Kidney (tissue), 14 donors: ENCODE data around the gene BUD31. TPM values are rescaled to one million over a fixed set of nuclear protein-coding genes. Genes with fewer than 3 reads are reported as not detected.
A peak's percentile ranks its signal among the peaks of the same experiment; 100 is the strongest.

Experiments
- DNase-seq, 5 donors: peaks; one replicate each; pipeline ENCODE4 v3.0.0-alpha.2; 2013 to 2020
- FAIRE-seq: peaks from 2 replicates; lab custom pipeline; 2012; peaks lifted over from hg19 to GRCh38; lab: Jason Lieb, UNC
- H3K27ac ChIP-seq, 2 donors: one replicate each; pipeline ENCODE4 v1.7.0; 2013; ENCODE audit warnings: low read depth in 2 of 2, low read length in 2 of 2, inconsistent platforms in 1 of 2
- H3K27me3 ChIP-seq: one replicate; pipeline ENCODE4 v1.7.1; 2013; ENCODE audit warnings: low read length, inconsistent platforms; ENCODE audit not compliant: control insufficient read depth, insufficient read depth
- H3K36me3 ChIP-seq, 3 donors: one replicate each; pipeline versions ENCODE4 v1.7.0 to v1.7.1; 2013; ENCODE audit warnings: low read length in 3 of 3, control low read depth in 1 of 3, inconsistent platforms in 1 of 3; ENCODE audit not compliant: insufficient read depth in 3 of 3, control insufficient read depth in 2 of 3
- H3K4me1 ChIP-seq, 3 donors: one replicate each; pipeline versions ENCODE4 v1.7.0 to v1.7.1; 2013; ENCODE audit warnings: low read length in 3 of 3, inconsistent platforms in 1 of 3, low read depth in 1 of 3; ENCODE audit not compliant: control insufficient read depth in 2 of 3, insufficient read depth in 2 of 3
- H3K4me3 ChIP-seq, 3 donors: one replicate each; pipeline versions ENCODE4 v1.7.0 to v1.8.1; 2013; ENCODE audit warnings: low read length in 3 of 3, control low read depth in 1 of 3, inconsistent platforms in 1 of 3
- H3K9ac ChIP-seq, 3 donors: one replicate each; pipeline versions ENCODE4 v1.7.0 to v1.7.1; 2013; ENCODE audit warnings: low read length in 3 of 3, control low read depth in 1 of 3, inconsistent platforms in 1 of 3
- H3K9me3 ChIP-seq, 3 donors: one replicate each; pipeline versions ENCODE4 v1.7.0 to v1.7.1; 2013; ENCODE audit warnings: low read length in 3 of 3, control low read depth in 1 of 3, inconsistent platforms in 1 of 3; ENCODE audit not compliant: control insufficient read depth in 2 of 3, insufficient read depth in 1 of 3
- CTCF ChIP-seq: IDR thresholded peaks from 3 replicates; pipeline ENCODE4 v1.5.1; 2012; ENCODE audit warnings: mild to moderate bottlenecking, moderate library complexity, borderline replicate concordance; ENCODE audit not compliant: insufficient read depth; ENCODE audit errors: extremely low read depth
- intact Hi-C: fragments of 100-400 bp; cut with DNase I; formaldehyde crosslinking; loops from one replicate; pipeline ENCODE4 v1.11.1; 2022
- polyA plus RNA-seq: library from polyadenylated mRNA; stranded (reverse); fragments of 350-450 nt; fragmentation: Illumina TruSeq; extraction: RNeasy Lipid Tissue Mini Kit (QIAGEN cat#74804); gene quantifications from one replicate; pipeline ENCODE4 v1.2.3, GENCODE V29; 2014; ENCODE audit warnings: low read depth, low replicate concordance; ENCODE audit not compliant: insufficient read depth
- total RNA-seq: library from RNA; stranded (reverse); fragmentation: NEBNext Ultra II Directional; extraction: Animal tissue kit (Norgen Biotek cat#: 25700); gene quantifications from one replicate; pipeline ENCODE4 v1.2.1, GENCODE V29; 2021
- donor health status: control.
- donor health status: control.
- donor health status: control.
- donor health status: control.
- donor health status: control.
- donor health status: DM: yes; HTN: yes; CAD: no.
- donor health status: Normal renal cell carcinoma (clear cell type).

Gene BUD31
- total and polyA plus RNA-seq, 2 donors from 2014 or later: 79.0 to 141 TPM

- no peak overlapping the region for H3K9ac ChIP-seq
- FAIRE-seq: no peak
Measured at GRCh38 chr7:99371376-99371920, 37.3 kb upstream of the BUD31 start.

GRCh38 chr7:99372275-99373090, 36.3 kb upstream of the BUD31 start:
- Histone ChIP-seq H3K4me3 (peak overlapping the region; percentile 10 to 19 (median 11)), H3K36me3 (no peaks in the 10 kb centered on the region), H3K9ac (no peak overlapping the region), H3K27me3 (no peaks in the 10 kb centered on the region), H3K4me1 (peaks cover 0 to 10% (median 0%) of the 10 kb centered on the region in 3 donors), H3K9me3 (no peaks in the 10 kb centered on the region), H3K27ac (peak overlapping the region; percentile 20 to 51)
- DNase-seq (peak; percentile 77 to 93 (median 81)), FAIRE-seq (no peak)
- intact Hi-C loops: no loop called here
- no peak for TF ChIP-seq CTCF

More at GRCh38 chr7:99371376-99371920, 37.3 kb upstream of the BUD31 start:
- H3K4me1 ChIP-seq: peaks cover 0 to 10% (median 0%) of the 10 kb centered on the region in 3 donors
- H3K27ac ChIP-seq: no peak overlapping the region
- no peak overlapping the region for H3K4me3 ChIP-seq
- H3K9me3 ChIP-seq: no peaks in the 10 kb centered on the region
- TF ChIP-seq CTCF: no peak
- peak in 1 of 5 donors; percentile 34 for DNase-seq
- intact Hi-C loops: no loop called here
- no peaks in the 10 kb centered on the region for H3K27me3 ChIP-seq
- peaks cover 0 to 5% (median 4%) of the 10 kb centered on the region in 3 donors for H3K36me3 ChIP-seq

GRCh38 chr7:99373091-99374066, 35.4 kb upstream of the BUD31 start:
- Histone ChIP-seq H3K4me3 (peak overlapping the region in 2 of 3 donors; percentile 55 to 61), H3K9ac (no peak overlapping the region), H3K9me3 (no peaks in the 10 kb centered on the region), H3K4me1 (peaks cover 0 to 10% (median 0%) of the 10 kb centered on the region in 3 donors), H3K36me3 (no peaks in the 10 kb centered on the region), H3K27ac (peak overlapping the region in 1 of 2 donors; percentile 28), H3K27me3 (no peaks in the 10 kb centered on the region)
- FAIRE-seq (no peak), DNase-seq (peak in 2 of 5 donors; percentile 45 to 59)
- no peak for TF ChIP-seq CTCF
- intact Hi-C loops: no loop called here
